ENCODE measurements around the gene ZNF511. TPM values are rescaled to one million over a fixed set of nuclear protein-coding genes. Genes with fewer than 3 reads are reported as not detected.
"Not testable (repeated sequence)": the region's sequence is repeated elsewhere in the genome, so short reads cannot be mapped to it uniquely, and the experiment has no call there.

Gene ZNF511
- total RNA-seq, 1 experiment from 2014 or later, result 69.6 TPM

- TF ChIP-seq ZNF423 (CRISPR knock-in tag; IDR thresholded peaks at IDR 0.05) (0 out of 2 replicates have a peak, but pooled peaks have one; percentile 10), PRDM15 (CRISPR knock-in tag; IDR thresholded peaks at IDR 0.05) (0 out of 2 replicates have a peak, but pooled peaks have one; percentile 2), ZNF416 (CRISPR knock-in tag; IDR thresholded peaks at IDR 0.05) (0 out of 2 replicates have a peak, but pooled peaks have one; percentile 21), CREM (CRISPR knock-in tag; IDR thresholded peaks at IDR 0.05) (no peak), GABPB1 (CRISPR knock-in tag; IDR thresholded peaks at IDR 0.05) (no peak; the same call in 1 of the 2 replicates), ATF6 (CRISPR knock-in tag; IDR thresholded peaks at IDR 0.05) (no peak), ZNF263 (CRISPR knock-in tag; IDR thresholded peaks at IDR 0.05; ENCODE audit: low read depth) (peak; percentile 86), CTCF (IDR thresholded peaks at IDR 0.05) (peak; percentile 74), NR3C1 (CRISPR knock-in tag; conservative IDR thresholded peaks at IDR 0.05; ENCODE audit: low read depth) (no peak), SP1 (CRISPR knock-in tag; conservative IDR thresholded peaks at IDR 0.05) (peak; percentile 68; the same call in 1 of the 2 replicates)
These were observed 9.9 kb downstream of the ZNF511 start (continued) for GRCh38 chr10:133318494-133319127.

- TF ChIP-seq NFYB (CRISPR knock-in tag; conservative IDR thresholded peaks at IDR 0.05; ENCODE audit: low read depth), result peak; percentile 32; the same call in 1 of the 2 replicates
- H3K9me3 Mint-ChIP-seq; H3K27ac Mint-ChIP-seq; POLR2A ChIA-PET; ATAC-seq; H3K4me1 Mint-ChIP-seq; DNase-seq (ENCODE audit: low spot score); H3K36me3 Mint-ChIP-seq; CTCF ChIA-PET; H3K4me3 Mint-ChIP-seq: not testable (repeated sequence)
- H3K27me3 Mint-ChIP-seq (ENCODE audit: low read depth), result peaks cover 35% of the 10 kb centered on the region
These were observed 12.2 kb downstream of the ZNF511 start for GRCh38 chr10:133320852-133321422.

- POLR2A ChIA-PET; H3K27ac Mint-ChIP-seq; H3K4me3 Mint-ChIP-seq; H3K36me3 Mint-ChIP-seq; H3K9me3 Mint-ChIP-seq; H3K4me1 Mint-ChIP-seq; CTCF ChIA-PET; ATAC-seq; DNase-seq (ENCODE audit: low spot score): not testable (repeated sequence)
- H3K27me3 Mint-ChIP-seq (ENCODE audit: low read depth), result peaks cover 48% of the 10 kb centered on the region
These were observed 13.5 kb downstream of the ZNF511 start for GRCh38 chr10:133322064-133322709.
